HG02885 (cell line): ENCODE data around the gene TPCN1.
"Not testable (repeated sequence)": the region's sequence is repeated elsewhere in the genome, so short reads cannot be mapped to it uniquely, and the experiment has no call there.

ENCODE experiments used
- ATAC-seq: cut with Tn5 transposase; IDR thresholded peaks from one replicate; pipeline ENCODE4 v1.9.1; 2021; ENCODE audit warnings: mild to moderate bottlenecking; ENCODE audit not compliant: unreplicated experiment, poor library complexity

Gene TPCN1

DNA sequence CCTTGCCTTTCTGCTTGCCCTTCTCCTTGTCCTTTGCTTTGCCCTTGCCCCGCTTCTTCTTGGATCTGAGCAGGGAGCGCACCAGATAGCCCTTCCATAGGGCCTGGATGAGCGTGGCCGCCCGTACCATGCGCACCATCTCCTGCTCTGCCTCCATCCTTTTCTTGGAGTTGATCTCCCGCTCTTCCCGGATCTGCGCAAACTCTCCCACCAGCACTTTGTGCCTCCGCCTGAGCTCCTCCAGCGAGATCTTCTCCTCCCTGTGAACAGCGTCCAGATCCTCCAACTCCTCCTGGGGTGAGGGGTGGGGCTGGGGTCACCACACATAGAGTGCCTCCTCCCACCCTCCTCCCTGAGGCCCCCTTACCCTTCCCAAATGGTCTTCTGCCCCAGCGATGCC lies 25.7 kb upstream of the TPCN1 start:
- no peak for ATAC-seq

DNA sequence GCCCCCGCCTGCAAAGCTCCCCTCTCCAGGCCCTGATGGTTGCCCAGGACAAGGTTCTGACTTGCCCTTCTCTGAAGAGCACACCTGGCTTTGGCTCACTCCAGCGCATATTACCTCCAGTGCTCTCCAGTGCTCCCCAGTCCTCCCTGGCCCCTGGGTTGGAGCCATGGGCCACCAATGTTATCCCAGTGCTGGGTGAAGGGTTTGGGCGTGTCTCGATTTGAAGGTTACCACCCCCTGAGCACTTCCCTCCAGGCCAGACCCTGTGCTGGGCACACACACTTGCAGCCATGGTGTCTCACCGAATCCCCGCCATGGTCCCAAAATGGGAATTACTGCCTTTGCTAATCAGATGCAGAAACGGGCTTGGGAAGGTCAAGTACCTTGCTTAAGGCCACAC lies 24.7 kb upstream of the TPCN1 start:
- ATAC-seq: no peak

DNA sequence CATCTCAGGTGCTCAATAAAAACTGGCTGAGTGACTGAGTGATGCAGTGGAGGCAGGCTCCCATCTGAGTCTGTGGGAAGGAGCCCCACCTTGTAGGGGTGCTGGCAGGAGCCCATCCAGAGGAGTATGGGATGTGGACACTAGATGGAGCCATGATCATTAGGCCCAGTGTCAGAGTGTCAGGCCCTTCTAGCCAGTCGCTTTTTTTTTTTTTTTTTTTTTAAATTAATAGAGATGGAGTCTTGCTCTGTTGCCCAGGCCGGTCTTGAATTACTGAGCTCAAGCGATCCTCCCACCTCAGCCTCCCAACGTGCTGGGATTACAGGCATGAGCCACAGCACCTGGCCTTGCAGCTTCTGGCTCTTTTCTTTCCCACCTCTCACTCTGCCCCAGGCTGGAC lies 24.3 kb upstream of the TPCN1 start:
- ATAC-seq: peak; percentile 66

DNA sequence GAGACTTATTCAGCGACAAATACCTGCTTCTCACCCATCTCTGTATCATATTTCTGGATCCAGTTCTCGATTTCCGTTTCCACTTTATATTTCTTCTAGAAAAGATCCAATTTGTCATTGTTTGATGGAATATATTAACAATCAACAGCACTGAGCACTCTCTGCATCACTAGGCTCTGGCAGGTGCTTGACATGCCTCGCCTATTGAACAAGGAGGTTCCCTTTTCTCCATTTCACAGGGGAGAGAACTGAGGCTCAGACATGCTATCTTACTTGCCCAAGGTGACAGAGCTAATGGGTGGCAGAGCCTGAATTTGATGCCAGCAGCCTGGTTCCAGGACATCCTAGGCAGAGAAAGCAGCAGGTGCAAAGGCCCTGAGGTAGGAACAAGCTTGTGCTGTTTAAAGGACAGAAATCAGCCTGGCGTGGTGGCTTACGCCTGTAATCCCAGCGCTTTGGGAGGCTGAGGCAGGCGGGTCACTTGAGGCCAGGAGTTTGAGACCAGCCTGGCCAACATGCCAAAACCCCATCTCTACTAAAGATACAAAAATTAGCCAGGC lies 23.7 kb upstream of the TPCN1 start:
- ATAC-seq: no peak

- ATAC-seq: no peak
Observed at GRCh38 chr12:113198296-113198695, 23.0 kb upstream of the TPCN1 start.

GRCh38 chr12:113200021-113200797 lies 21.1 kb upstream of the TPCN1 start:
- no peak for ATAC-seq

GRCh38 chr12:113201187-113202177 lies 19.8 kb upstream of the TPCN1 start:
- no peak for ATAC-seq

- no peak for ATAC-seq
Observed at GRCh38 chr12:113202300-113203075, 18.8 kb upstream of the TPCN1 start.

DNA sequence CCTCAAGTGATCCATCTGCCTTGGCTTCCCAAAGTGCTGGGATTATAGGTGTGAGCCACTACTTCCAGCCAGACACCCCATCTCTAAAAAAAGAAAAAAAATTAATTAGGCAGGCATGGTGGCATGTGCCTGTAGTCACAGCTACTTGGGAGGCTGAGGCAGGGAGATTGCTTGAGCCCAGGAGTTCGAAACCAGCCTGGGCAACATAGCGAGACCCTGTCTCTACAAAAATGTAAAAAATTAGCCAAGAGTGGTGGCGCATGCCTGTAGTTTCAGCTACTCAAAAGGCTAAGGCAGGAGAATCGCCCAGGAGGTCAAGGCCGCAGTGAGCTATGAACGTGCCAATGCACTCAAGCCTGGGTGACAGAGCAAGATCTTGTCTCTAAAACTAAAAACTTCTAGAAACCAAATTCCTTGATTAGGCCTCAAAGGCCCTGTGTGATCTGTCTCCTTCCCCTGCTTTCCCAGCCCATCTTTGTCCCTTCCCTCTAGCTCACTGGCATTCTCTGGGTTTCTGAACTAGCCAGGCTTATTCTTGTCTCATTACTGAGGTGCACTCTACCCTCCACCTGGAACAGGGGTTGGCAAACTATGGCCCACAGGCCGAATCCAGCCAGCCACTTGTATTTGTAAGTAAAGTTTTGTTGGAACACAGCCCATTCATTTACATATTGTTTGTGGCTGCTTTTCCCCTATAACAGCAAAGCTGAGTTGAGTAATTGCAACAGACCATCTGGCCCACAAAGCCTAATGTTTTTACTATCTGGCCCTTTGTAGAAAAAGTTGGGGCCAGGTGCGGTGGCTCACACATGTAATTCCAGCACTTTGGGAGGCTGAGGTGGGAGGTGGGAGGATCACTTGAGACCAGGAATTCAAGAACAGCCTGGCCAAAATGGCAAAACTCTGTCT lies 17.2 kb upstream of the TPCN1 start:
- ATAC-seq: no peak

- no peak for ATAC-seq
Observed at GRCh38 chr12:113204804-113205203, 16.5 kb upstream of the TPCN1 start.

- ATAC-seq: not testable (repeated sequence)
Observed at GRCh38 chr12:113206802-113207201, 14.5 kb upstream of the TPCN1 start.

- ATAC-seq: peak; percentile 2
Observed at GRCh38 chr12:113207613-113208040, 13.6 kb upstream of the TPCN1 start.

GRCh38 chr12:113208041-113208934 lies 13.0 kb upstream of the TPCN1 start:
- ATAC-seq: peak; percentile 79

GRCh38 chr12:113211160-113211559 lies 10.1 kb upstream of the TPCN1 start:
- no peak for ATAC-seq

GRCh38 chr12:113214895-113215400 lies 6.3 kb upstream of the TPCN1 start:
- peak; percentile 59 for ATAC-seq

GRCh38 chr12:113216027-113216426 lies 5.2 kb upstream of the TPCN1 start:
- ATAC-seq: no peak

DNA sequence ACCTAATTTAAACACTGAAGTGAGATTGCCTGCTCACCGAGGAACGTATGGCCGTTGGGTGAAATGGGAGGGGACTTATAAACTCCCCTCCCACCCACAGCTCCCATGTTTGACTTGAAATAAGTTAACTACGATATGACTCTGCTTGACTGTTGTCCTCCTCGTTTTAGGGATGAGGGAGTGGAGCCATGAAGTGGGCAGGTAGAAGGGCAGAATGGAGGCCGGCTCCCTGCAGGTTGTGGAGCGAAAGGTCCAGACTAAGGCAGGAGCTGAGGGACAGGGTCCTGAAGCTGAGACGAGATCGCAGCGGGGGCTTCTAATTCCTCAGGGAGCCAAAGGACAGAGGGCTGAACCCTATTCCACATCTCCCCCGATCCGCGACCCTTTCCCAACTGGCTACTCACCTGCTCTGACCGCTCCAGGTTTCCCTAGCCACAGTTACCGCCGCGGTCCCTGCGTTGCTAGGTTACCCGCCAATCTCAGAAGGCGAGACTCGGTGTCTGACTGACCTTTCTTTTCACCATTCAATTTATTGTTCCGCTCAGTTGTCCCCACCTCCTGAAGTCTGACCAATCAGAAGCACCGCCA lies 577 bp upstream of the TPCN1 start:
- ATAC-seq: no peak
